GM12891 (cell line): Measurements from ENCODE around the gene OR2G6.
"Not testable (repeated sequence)": the region's sequence is repeated elsewhere in the genome, so short reads cannot be mapped to it uniquely, and the experiment has no call there.

Experiments
- PAX5 ChIP-seq: IDR thresholded peaks from 2 replicates; pipeline ENCODE4 v1.6.1; 2011; ENCODE audit warnings: low read length, moderate library complexity, mild to moderate bottlenecking; ENCODE audit not compliant: insufficient read depth, severe bottlenecking
- POLR2A ChIP-seq: IDR thresholded peaks from 2 replicates; pipeline ENCODE4 v1.6.1; 2011; ENCODE audit warnings: low read depth, low read length, control low read depth
- POLR2AphosphoS5 ChIP-seq: IDR thresholded peaks from 2 replicates; pipeline ENCODE4 v1.6.1; 2011; ENCODE audit warnings: low read depth, low read length, control low read depth
- POU2F2 ChIP-seq: IDR thresholded peaks from 2 replicates; pipeline ENCODE4 v1.6.1; 2011; ENCODE audit warnings: low read depth, mild to moderate bottlenecking, control low read depth, low read length, moderate library complexity
- SPI1 ChIP-seq: IDR thresholded peaks from 2 replicates; pipeline ENCODE4 v1.6.1; 2011; ENCODE audit warnings: low read depth, low read length, control low read depth
- TAF1 ChIP-seq: IDR thresholded peaks from 2 replicates; pipeline ENCODE4 v1.6.1; 2011; ENCODE audit warnings: low read depth, low read length, control low read depth

DNA sequence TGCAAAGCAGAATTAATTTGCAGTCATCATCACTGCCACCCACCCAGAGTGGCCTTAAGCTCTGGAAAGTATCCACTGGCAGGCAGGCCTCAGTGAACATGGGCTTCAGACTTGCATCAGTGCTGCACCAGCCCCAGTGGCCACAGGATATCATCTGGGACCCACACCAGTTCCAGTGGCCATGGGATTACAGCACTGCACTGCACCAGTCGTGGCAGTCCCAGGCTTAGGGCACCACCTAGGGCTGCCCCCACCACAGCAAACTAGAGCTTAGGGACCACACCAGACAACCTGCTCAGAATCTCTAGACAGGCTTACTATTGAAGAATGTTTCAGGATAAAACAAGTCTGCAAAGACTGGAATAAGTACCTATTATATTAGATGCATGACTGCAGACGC, 39.5 kb downstream of the OR2G6 start:
- not testable (repeated sequence) for TF ChIP-seq TAF1, POLR2AphosphoS5, POLR2A, SPI1, PAX5, POU2F2
